ENCODE data around the gene DNMT3A.

DNA sequence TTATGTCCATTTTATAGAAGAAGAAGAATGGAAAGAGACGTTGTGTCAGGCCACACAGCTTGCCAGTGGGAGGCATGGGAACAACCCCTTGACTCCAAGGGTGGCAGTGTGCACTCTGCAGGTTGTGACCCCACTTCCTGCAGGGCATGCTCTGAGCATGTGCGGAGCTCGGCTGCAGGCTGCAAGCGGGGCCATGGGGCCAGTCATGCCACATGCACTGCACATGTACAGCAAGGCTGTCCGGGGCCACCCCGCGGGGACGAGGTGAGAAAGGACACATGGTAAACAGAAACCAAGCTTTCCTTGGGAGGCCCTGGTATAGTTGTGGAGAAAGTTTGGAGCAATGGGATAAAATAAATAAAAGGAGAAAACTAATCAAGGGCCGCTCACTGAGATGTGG lies 47.4 kb upstream of the DNMT3A start:
- TF ChIP-seq, protein P1, sequence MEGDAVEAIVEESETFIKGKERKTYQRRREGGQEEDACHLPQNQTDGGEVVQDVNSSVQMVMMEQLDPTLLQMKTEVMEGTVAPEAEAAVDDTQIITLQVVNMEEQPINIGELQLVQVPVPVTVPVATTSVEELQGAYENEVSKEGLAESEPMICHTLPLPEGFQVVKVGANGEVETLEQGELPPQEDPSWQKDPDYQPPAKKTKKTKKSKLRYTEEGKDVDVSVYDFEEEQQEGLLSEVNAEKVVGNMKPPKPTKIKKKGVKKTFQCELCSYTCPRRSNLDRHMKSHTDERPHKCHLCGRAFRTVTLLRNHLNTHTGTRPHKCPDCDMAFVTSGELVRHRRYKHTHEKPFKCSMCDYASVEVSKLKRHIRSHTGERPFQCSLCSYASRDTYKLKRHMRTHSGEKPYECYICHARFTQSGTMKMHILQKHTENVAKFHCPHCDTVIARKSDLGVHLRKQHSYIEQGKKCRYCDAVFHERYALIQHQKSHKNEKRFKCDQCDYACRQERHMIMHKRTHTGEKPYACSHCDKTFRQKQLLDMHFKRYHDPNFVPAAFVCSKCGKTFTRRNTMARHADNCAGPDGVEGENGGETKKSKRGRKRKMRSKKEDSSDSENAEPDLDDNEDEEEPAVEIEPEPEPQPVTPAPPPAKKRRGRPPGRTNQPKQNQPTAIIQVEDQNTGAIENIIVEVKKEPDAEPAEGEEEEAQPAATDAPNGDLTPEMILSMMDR (conservative IDR thresholded peaks at IDR 0.05; ENCODE audit: low read depth, low read length), result no peak
- TF ChIP-seq EZH2 (IDR thresholded peaks at IDR 0.05; ENCODE audit: low read length, unreplicated experiment), result no peak
- no peak for TF ChIP-seq EZH2phosphoT487 (IDR thresholded peaks at IDR 0.05; ENCODE audit: borderline replicate concordance, low read length)

Measured in PC-3 (cell line).